NCI-H187 treated with DMSO at 0.1 percent for 48 hours (cell line): ENCODE results near the gene MINDY3.

ENCODE experiments used
- DNase-seq: peaks from one replicate; lab custom pipeline; 2025; lab: John Stamatoyannopoulos, UW

The MINDY3 gene

DNA sequence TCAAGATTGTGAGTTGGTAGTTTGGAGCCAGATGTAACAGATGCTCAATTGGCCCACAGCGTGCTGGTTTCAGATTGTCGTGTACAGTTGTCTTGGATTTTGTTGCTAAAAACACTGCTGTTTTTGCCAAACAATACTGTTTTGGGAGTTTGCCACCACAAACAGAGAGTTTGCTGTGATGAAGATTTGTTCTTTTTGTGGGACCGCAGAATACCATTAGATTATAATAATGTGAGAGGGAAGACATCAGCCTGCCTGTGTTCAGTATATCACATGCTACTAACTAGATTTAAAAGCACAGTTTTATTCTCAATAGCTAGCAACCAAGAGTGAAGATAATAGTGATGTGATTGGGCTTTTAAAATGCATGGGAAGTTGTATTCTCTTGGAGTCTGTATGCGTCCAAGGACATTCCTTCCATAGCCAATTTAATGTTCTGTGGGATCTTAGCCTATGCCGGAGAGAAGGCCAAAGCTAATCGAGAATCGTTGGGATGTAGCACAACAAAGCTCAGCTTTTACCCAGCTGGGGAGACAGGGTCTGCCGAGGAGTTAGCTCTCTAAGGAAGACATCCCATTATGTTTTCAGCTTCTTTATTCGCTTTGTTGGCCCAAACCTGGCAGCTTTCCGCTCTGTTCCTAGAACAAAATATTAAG, 121.9 kb downstream of the MINDY3 start:
- no peak for DNase-seq

GRCh38 chr10:15737656-15738055, 122.7 kb downstream of the MINDY3 start:
- DNase-seq: no peak

- DNase-seq: no peak
Observed at GRCh38 chr10:15735763-15736162, 124.5 kb downstream of the MINDY3 start.

GRCh38 chr10:15730341-15730740, 130.0 kb downstream of the MINDY3 start:
- no peak for DNase-seq

GRCh38 chr10:15729890-15730289, 130.4 kb downstream of the MINDY3 start:
- no peak for DNase-seq
